Spleen (tissue), 7 donors: ENCODE measurements around the gene C19orf44.

ENCODE experiments used
- POLR2A ChIP-seq, 3 donors: fragments of 450-650 bp; IDR thresholded peaks; one replicate each; pipeline ENCODE4 v1.5.1; 2017; ENCODE audit warnings: antibody characterized with exemption in 3 of 3, mild to moderate bottlenecking in 1 of 3
- POLR2AphosphoS5 ChIP-seq, 3 donors: sonication (generic); formaldehyde crosslinking; IDR thresholded peaks; one replicate each; pipeline ENCODE4 v1.5.1; 2017; ENCODE audit warnings: antibody characterized with exemption in 3 of 3
- TF ChIP-seq, protein P1 (sequence below), 11 experiments: fragments of 200-600 bp in 7 of 11; fragments of 450-650 bp in 4 of 11; sonication (generic) in 4 of 11; IDR thresholded peaks in 8 of 11; conservative IDR thresholded peaks in 3 of 11; 1 replicate in 7 of 11; 2 replicates in 4 of 11; pipeline versions ENCODE4 v1.4.0 to v1.8.0; 2016 to 2021; ENCODE audit warnings: antibody characterized with exemption in 11 of 11, inconsistent platforms in 4 of 11, mild to moderate bottlenecking in 1 of 11
- donor health status: DM: no; HTN: no; CAD: no; lungs with moderate emphysema.
- donor health status: DM: no; HTN: no; CAD: no.
- donor health status: DM: no; HTN: no; CAD: no.

- TF ChIP-seq POLR2A (IDR thresholded peaks at IDR 0.05) = peak in 2 of 3 donors; percentile 5 to 62
- TF ChIP-seq, protein P1, sequence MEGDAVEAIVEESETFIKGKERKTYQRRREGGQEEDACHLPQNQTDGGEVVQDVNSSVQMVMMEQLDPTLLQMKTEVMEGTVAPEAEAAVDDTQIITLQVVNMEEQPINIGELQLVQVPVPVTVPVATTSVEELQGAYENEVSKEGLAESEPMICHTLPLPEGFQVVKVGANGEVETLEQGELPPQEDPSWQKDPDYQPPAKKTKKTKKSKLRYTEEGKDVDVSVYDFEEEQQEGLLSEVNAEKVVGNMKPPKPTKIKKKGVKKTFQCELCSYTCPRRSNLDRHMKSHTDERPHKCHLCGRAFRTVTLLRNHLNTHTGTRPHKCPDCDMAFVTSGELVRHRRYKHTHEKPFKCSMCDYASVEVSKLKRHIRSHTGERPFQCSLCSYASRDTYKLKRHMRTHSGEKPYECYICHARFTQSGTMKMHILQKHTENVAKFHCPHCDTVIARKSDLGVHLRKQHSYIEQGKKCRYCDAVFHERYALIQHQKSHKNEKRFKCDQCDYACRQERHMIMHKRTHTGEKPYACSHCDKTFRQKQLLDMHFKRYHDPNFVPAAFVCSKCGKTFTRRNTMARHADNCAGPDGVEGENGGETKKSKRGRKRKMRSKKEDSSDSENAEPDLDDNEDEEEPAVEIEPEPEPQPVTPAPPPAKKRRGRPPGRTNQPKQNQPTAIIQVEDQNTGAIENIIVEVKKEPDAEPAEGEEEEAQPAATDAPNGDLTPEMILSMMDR (IDR thresholded peaks at IDR 0.05 in 8 of 11, conservative IDR thresholded peaks at IDR 0.05 in 3 of 11) = peak in 5 of 11 experiments; percentile 14 to 45 (median 30)
- peak; percentile 96 to 98 (median 96) for TF ChIP-seq POLR2AphosphoS5 (IDR thresholded peaks at IDR 0.05)
Measured at GRCh38 chr19:16542045-16542909, 46.1 kb downstream of the C19orf44 start, which contains the start of gene CHERP.
